ENCODE results near the gene SLC6A11. TPM values are rescaled to one million over a fixed set of nuclear protein-coding genes. Genes with fewer than 3 reads are reported as not detected.

The SLC6A11 gene
- polyA plus RNA-seq, 1 experiment: not detected

GRCh38 chr3:10981961-10982360 is 165.9 kb downstream of the SLC6A11 start:
- no peak for DNase-seq (ENCODE audit: low read depth)
- H3K4me3 ChIP-seq (ENCODE audit: low read depth, low read length): no peak overlapping the region
- no peak for TF ChIP-seq CTCF (IDR thresholded peaks at IDR 0.05; ENCODE audit: insufficient read depth, low read depth, low read length)
- POLR2A ChIA-PET: no interaction called here
- H3K36me3 ChIP-seq (ENCODE audit: control insufficient read depth, insufficient read depth, low read length): no peaks in the 10 kb centered on the region
- CTCF ChIA-PET: interaction anchor here (0.7 to 2.9 kb wide), 9 partner anchors 9 to 222 kb away, joined by 3 to 13 read pairs (median 4); no protein-coding TSS in a partner anchor
- peaks cover 3% of the 10 kb centered on the region; the same call in 1 of the 2 replicates for H3K27me3 ChIP-seq (ENCODE audit: control insufficient read depth, insufficient read depth, low read length)

GRCh38 chr3:10982782-10983181 is 166.8 kb downstream of the SLC6A11 start:
- DNase-seq (ENCODE audit: low read depth): no peak
- Histone ChIP-seq H3K27me3 (ENCODE audit: control insufficient read depth, insufficient read depth, low read length) (peaks cover 3% of the 10 kb centered on the region; the same call in 1 of the 2 replicates), H3K4me3 (ENCODE audit: low read depth, low read length) (no peak overlapping the region), H3K36me3 (ENCODE audit: control insufficient read depth, insufficient read depth, low read length) (no peaks in the 10 kb centered on the region)
- POLR2A ChIA-PET: no interaction called here
- no peak for TF ChIP-seq CTCF (IDR thresholded peaks at IDR 0.05; ENCODE audit: insufficient read depth, low read depth, low read length)
- CTCF ChIA-PET: interaction anchor here (0.6 to 2.9 kb wide), 18 partner anchors 9 to 222 kb away, joined by 3 to 13 read pairs (median 4); no protein-coding TSS in a partner anchor

GRCh38 chr3:10983219-10983916 is 167.3 kb downstream of the SLC6A11 start:
- no peak for DNase-seq (ENCODE audit: low read depth)
- Histone ChIP-seq H3K36me3 (ENCODE audit: control insufficient read depth, insufficient read depth, low read length) (no peaks in the 10 kb centered on the region), H3K4me3 (ENCODE audit: low read depth, low read length) (no peak overlapping the region), H3K27me3 (ENCODE audit: control insufficient read depth, insufficient read depth, low read length) (peaks cover 3% of the 10 kb centered on the region; the same call in 1 of the 2 replicates)
- POLR2A ChIA-PET: no interaction called here
- CTCF ChIA-PET: interaction anchor here (0.6 to 2.9 kb wide), 14 partner anchors 10 to 112 kb away, joined by 3 to 13 read pairs (median 4); no protein-coding TSS in a partner anchor
- TF ChIP-seq CTCF (IDR thresholded peaks at IDR 0.05; ENCODE audit: insufficient read depth, low read depth, low read length): peak; percentile 86

- DNase-seq (ENCODE audit: low read depth): no peak
- CTCF ChIA-PET: interaction anchor here (0.5 to 1.6 kb wide), 4 partner anchors 9 to 443 kb away, joined by 3 to 4 read pairs (median 4); no protein-coding TSS in a partner anchor
- no peak for TF ChIP-seq CTCF (IDR thresholded peaks at IDR 0.05; ENCODE audit: insufficient read depth, low read depth, low read length)
- POLR2A ChIA-PET: no interaction called here
- Histone ChIP-seq H3K36me3 (ENCODE audit: control insufficient read depth, insufficient read depth, low read length) (no peaks in the 10 kb centered on the region), H3K27me3 (ENCODE audit: control insufficient read depth, insufficient read depth, low read length) (peaks cover 3% of the 10 kb centered on the region; the same call in 1 of the 2 replicates), H3K4me3 (ENCODE audit: low read depth, low read length) (no peak overlapping the region)
These were observed 168.4 kb downstream of the SLC6A11 start for GRCh38 chr3:10984371-10984896.

GRCh38 chr3:10985181-10985580 is 169.2 kb downstream of the SLC6A11 start:
- H3K36me3 ChIP-seq (ENCODE audit: control insufficient read depth, insufficient read depth, low read length): no peaks in the 10 kb centered on the region
- H3K4me3 ChIP-seq (ENCODE audit: low read depth, low read length): no peak overlapping the region
- ChIA-PET CTCF (interaction anchor here (0.8 to 1.6 kb wide), 2 partner anchors 21 to 75 kb away, joined by 3 to 4 read pairs; no protein-coding TSS in a partner anchor), POLR2A (no interaction called here)
- DNase-seq (ENCODE audit: low read depth): no peak
- peaks cover 5% of the 10 kb centered on the region for H3K27me3 ChIP-seq (ENCODE audit: control insufficient read depth, insufficient read depth, low read length)
- TF ChIP-seq CTCF (IDR thresholded peaks at IDR 0.05; ENCODE audit: insufficient read depth, low read depth, low read length): no peak

Data from BJ (cell line).